Measurements from ENCODE around the gene NOTCH3.

Gene NOTCH3

GRCh38 chr19:15249528-15249874, 48.7 kb upstream of the NOTCH3 start:
- Histone ChIP-seq H3K36me3 (replicated peaks; ENCODE audit: insufficient read depth, low read length) (peaks cover 6% of the 10 kb centered on the region; the same call in 1 of the 2 replicates), H2AFZ (ENCODE audit: low read length) (no peak overlapping the region), H3K4me1 (ENCODE audit: low read length) (no peaks in the 10 kb centered on the region), H3K4me2 (ENCODE audit: low read depth, low read length) (no peak overlapping the region), H4K20me1 (ENCODE audit: insufficient read depth, low read length) (no peaks in the 10 kb centered on the region), H3K9me3 (replicated peaks; ENCODE audit: insufficient read depth, low read length) (no peaks in the 10 kb centered on the region), H3K9ac (ENCODE audit: low read length) (no peak overlapping the region), H3K4me3 (ENCODE audit: low read length) (no peak overlapping the region), H3F3A (ENCODE audit: insufficient read depth, low read length) (no peaks in the 10 kb centered on the region), H3K27me3 (replicated peaks; ENCODE audit: insufficient read depth, low read length) (no peaks in the 10 kb centered on the region), H3K79me2 (ENCODE audit: low read length) (peaks cover 44% of the 10 kb centered on the region), H3K9me2 (replicated peaks; ENCODE audit: insufficient read depth, low read length) (no peaks in the 10 kb centered on the region), H3K27ac (ENCODE audit: low read length) (no peak overlapping the region)
- no peak for TF ChIP-seq CTCF (IDR thresholded peaks at IDR 0.05; ENCODE audit: low read length)
- TF ChIP-seq EZH2 (optimal IDR thresholded peaks at IDR 0.05; ENCODE audit: low read depth, low read length): no peak
- TF ChIP-seq EZH2phosphoT487 (IDR thresholded peaks at IDR 0.05; ENCODE audit: low read length): no peak
- no peak for DNase-seq

- Histone ChIP-seq H3K4me1 (ENCODE audit: low read length) (no peaks in the 10 kb centered on the region), H4K20me1 (ENCODE audit: insufficient read depth, low read length) (no peaks in the 10 kb centered on the region)
- no peak for DNase-seq
These were observed 48.1 kb upstream of the NOTCH3 start for GRCh38 chr19:15248648-15249527.

GRCh38 chr19:15248106-15248505, 47.3 kb upstream of the NOTCH3 start:
- H2AFZ ChIP-seq (ENCODE audit: low read length): no peak overlapping the region
- DNase-seq: no peak
- H3K9ac ChIP-seq (ENCODE audit: low read length): no peak overlapping the region
- H3K4me1 ChIP-seq (ENCODE audit: low read length): no peaks in the 10 kb centered on the region
- no peak for TF ChIP-seq EZH2phosphoT487 (IDR thresholded peaks at IDR 0.05; ENCODE audit: low read length)
- no peak for TF ChIP-seq CTCF (IDR thresholded peaks at IDR 0.05; ENCODE audit: low read length)
- no peak for TF ChIP-seq EZH2 (optimal IDR thresholded peaks at IDR 0.05; ENCODE audit: low read depth, low read length)
- H4K20me1 ChIP-seq (ENCODE audit: insufficient read depth, low read length): no peaks in the 10 kb centered on the region
- no peaks in the 10 kb centered on the region for H3K9me2 ChIP-seq (replicated peaks; ENCODE audit: insufficient read depth, low read length)
- H3F3A ChIP-seq (ENCODE audit: insufficient read depth, low read length): no peaks in the 10 kb centered on the region
- no peak overlapping the region for H3K4me3 ChIP-seq (ENCODE audit: low read length)
- no peaks in the 10 kb centered on the region for H3K27me3 ChIP-seq (replicated peaks; ENCODE audit: insufficient read depth, low read length)
- H3K9me3 ChIP-seq (replicated peaks; ENCODE audit: insufficient read depth, low read length): no peaks in the 10 kb centered on the region
- H3K79me2 ChIP-seq (ENCODE audit: low read length): peaks cover 32% of the 10 kb centered on the region
- peaks cover 6% of the 10 kb centered on the region; the same call in 1 of the 2 replicates for H3K36me3 ChIP-seq (replicated peaks; ENCODE audit: insufficient read depth, low read length)
- H3K4me2 ChIP-seq (ENCODE audit: low read depth, low read length): no peak overlapping the region
- no peak overlapping the region for H3K27ac ChIP-seq (ENCODE audit: low read length)

More at GRCh38 chr19:15248648-15249527, 48.1 kb upstream of the NOTCH3 start:
- H3K9ac ChIP-seq (ENCODE audit: low read length): no peak overlapping the region
- H3K79me2 ChIP-seq (ENCODE audit: low read length): peaks cover 39% of the 10 kb centered on the region
- no peaks in the 10 kb centered on the region for H3K9me3 ChIP-seq (replicated peaks; ENCODE audit: insufficient read depth, low read length)
- no peaks in the 10 kb centered on the region for H3K27me3 ChIP-seq (replicated peaks; ENCODE audit: insufficient read depth, low read length)
- H2AFZ ChIP-seq (ENCODE audit: low read length): no peak overlapping the region
- H3K4me3 ChIP-seq (ENCODE audit: low read length): no peak overlapping the region
- no peaks in the 10 kb centered on the region for H3F3A ChIP-seq (ENCODE audit: insufficient read depth, low read length)
- no peak overlapping the region for H3K27ac ChIP-seq (ENCODE audit: low read length)
- no peaks in the 10 kb centered on the region for H3K9me2 ChIP-seq (replicated peaks; ENCODE audit: insufficient read depth, low read length)
- peaks cover 6% of the 10 kb centered on the region; the same call in 1 of the 2 replicates for H3K36me3 ChIP-seq (replicated peaks; ENCODE audit: insufficient read depth, low read length)
- no peak overlapping the region for H3K4me2 ChIP-seq (ENCODE audit: low read depth, low read length)
- TF ChIP-seq EZH2phosphoT487 (IDR thresholded peaks at IDR 0.05; ENCODE audit: low read length): no peak

All from MM.1S (cell line).